ENCODE data around the gene ATP10A. TPM values are rescaled to one million over a fixed set of nuclear protein-coding genes. Genes with fewer than 3 reads are reported as not detected.
A peak's percentile ranks its signal among the peaks of the same experiment; 100 is the strongest.

ATP10A gene
- total and polyA plus RNA-seq, 2 of the 8 experiments (the other 6 are each of a cell fraction or from before 2014, with no cell fraction given), result 2.0 to 2.8 TPM

DNA sequence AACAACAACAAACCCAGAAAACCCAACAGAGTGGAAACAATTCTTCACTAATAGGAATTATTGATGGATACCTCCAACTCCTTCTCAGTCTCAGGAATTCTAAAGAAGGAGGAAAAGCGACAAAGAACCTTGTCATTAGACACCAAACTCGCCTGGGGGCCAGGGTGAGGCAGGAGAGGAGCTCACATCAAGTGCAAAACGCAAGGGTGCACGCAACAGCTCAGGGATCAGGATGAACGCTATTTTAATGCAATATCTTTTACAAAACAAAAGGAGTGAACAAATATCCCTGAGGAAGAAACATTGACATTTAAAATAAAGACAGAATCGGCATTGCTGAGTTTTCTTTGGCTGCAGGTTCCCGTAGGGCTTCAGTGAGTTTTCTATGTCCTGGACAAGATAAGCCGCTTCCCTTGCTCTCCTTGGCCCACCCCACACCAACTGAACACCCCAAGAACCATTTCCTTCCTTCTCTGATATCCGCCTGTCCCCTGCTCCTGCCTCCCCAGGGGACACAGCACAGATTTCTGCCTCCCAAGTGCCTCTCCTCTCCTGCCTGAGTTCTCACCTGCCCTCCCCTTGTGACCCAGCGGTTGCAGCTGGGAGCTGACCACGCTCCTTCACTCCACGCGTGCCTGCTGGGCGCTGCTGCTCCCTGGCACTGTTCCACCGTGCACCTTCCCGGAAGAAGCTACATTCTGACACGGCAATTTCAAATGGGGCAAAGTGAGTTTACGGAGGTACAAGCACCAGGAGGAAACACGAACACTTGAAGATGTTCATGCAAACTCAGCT, 63.0 kb downstream of the ATP10A start:
- Histone ChIP-seq H2BK20ac (ENCODE audit: low read length) (no peak overlapping the region), H3K4me3 (ENCODE audit: extremely low read depth in 1 of 4, insufficient read depth in 2 of 4, low read depth in 3 of 4, low read length in 4 of 4) (no peak overlapping the region), H3K4ac (replicated peaks; ENCODE audit: insufficient read length, low read depth, low read length) (no peak overlapping the region), H3K27ac (ENCODE audit: low read depth, low read length) (no peak overlapping the region), H3K23ac (ENCODE audit: insufficient read length) (no peak overlapping the region), H3K9me3 (ENCODE audit: insufficient read depth in 2 of 2, low read depth in 1 of 2, low read length in 1 of 2) (no peaks in the 10 kb centered on the region), H3K18ac (ENCODE audit: extremely low read depth, low read length) (peak overlapping the region; percentile 24; the same call in 1 of the 2 replicates), H3K9ac (replicated peaks in 1 of 4; ENCODE audit: extremely low read depth in 1 of 4, low read depth in 3 of 4, low read length in 3 of 4) (no peak overlapping the region), H4K5ac (ENCODE audit: insufficient read length, low read depth, low read length) (no peak overlapping the region), H2AFZ (ENCODE audit: low read length) (no peak overlapping the region), H3K36me3 (ENCODE audit: control insufficient read depth in 2 of 4, insufficient read depth in 4 of 4, low read length in 3 of 4) (no peaks in the 10 kb centered on the region; a peak in 1 of 8 replicates), H2AK5ac (ENCODE audit: low read depth, low read length) (no peak overlapping the region), H4K91ac (replicated peaks; ENCODE audit: insufficient read length, low read length) (peak overlapping the region; percentile 56), H2BK12ac (ENCODE audit: low read depth, low read length) (no peak overlapping the region), H3K79me1 (ENCODE audit: low read depth, low read length) (no peaks in the 10 kb centered on the region; the same call in 1 of the 2 replicates), H3K23me2 (ENCODE audit: low read depth, low read length) (peaks cover 6% of the 10 kb centered on the region; the same call in 1 of the 2 replicates), H3K4me1 (replicated peaks in 1 of 4; ENCODE audit: control insufficient read depth in 3 of 4, insufficient read depth in 4 of 4, low read length in 3 of 4) (peaks cover 0 to 6% (median 3%) of the 10 kb centered on the region in 4 experiments; a peak in 4 of 7 replicates), H2BK5ac (ENCODE audit: low read depth, low read length) (no peak overlapping the region), H4K8ac (ENCODE audit: extremely low read depth, insufficient read depth, low read length) (no peak overlapping the region), H2BK15ac (ENCODE audit: low read length) (no peak overlapping the region), H3K79me2 (ENCODE audit: control insufficient read depth in 1 of 2, insufficient read depth in 2 of 2, low read length in 2 of 2) (no peaks in the 10 kb centered on the region), H3K56ac (replicated peaks; ENCODE audit: insufficient read length, low read depth, low read length) (no peak overlapping the region), H3K4me2 (ENCODE audit: insufficient read depth in 1 of 2, low read depth in 2 of 2, low read length in 2 of 2) (no peak overlapping the region), H3K27me3 (replicated peaks in 1 of 4; ENCODE audit: control insufficient read depth in 3 of 4, extremely low read depth in 1 of 4, insufficient read depth in 3 of 4, low read length in 3 of 4) (no peaks in the 10 kb centered on the region), H2BK120ac (replicated peaks; ENCODE audit: low read depth, low read length) (no peak overlapping the region), H3K14ac (ENCODE audit: insufficient read length) (no peak overlapping the region), H4K20me1 (replicated peaks in 1 of 2; ENCODE audit: control insufficient read depth in 1 of 2, insufficient read depth in 2 of 2, low read length in 2 of 2) (peaks cover 0 to 5% of the 10 kb centered on the region in 2 experiments)
- FAIRE-seq (no peak), DNase-seq (ENCODE audit: low read depth in 1 of 2, low spot score in 2 of 2) (peak in 1 of 2 experiments; percentile 44)
- ChIA-PET CTCF (ENCODE audit: partially characterized antibody) (interaction anchor here (1.3 to 2.6 kb wide), 2 partner anchors 13 to 16 kb away, joined by 4 to 16 read pairs; no protein-coding TSS in a partner anchor), POLR2A (ENCODE audit: partially characterized antibody) (no interaction called here)
- WGBS, 2 experiments (ENCODE audit: extremely low coverage in 1 of 2, insufficient coverage in 1 of 2, insufficient read length in 1 of 2, insufficient replicate concordance in 2 of 2, low coverage in 1 of 2, low lambda C conversion rate in 2 of 2, missing lambda C conversion rate in 1 of 2), result 76% methylated on average over 15 of the region's 19 CpGs; no CpG with 5 or more reads in 1 of the 2 experiments
- TF ChIP-seq, protein P1, sequence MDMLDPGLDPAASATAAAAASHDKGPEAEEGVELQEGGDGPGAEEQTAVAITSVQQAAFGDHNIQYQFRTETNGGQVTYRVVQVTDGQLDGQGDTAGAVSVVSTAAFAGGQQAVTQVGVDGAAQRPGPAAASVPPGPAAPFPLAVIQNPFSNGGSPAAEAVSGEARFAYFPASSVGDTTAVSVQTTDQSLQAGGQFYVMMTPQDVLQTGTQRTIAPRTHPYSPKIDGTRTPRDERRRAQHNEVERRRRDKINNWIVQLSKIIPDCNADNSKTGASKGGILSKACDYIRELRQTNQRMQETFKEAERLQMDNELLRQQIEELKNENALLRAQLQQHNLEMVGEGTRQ (IDR thresholded peaks at IDR 0.05; ENCODE audit: low read length), result no peak
- no peak for TF ChIP-seq HDAC2 (IDR thresholded peaks at IDR 0.05; ENCODE audit: borderline replicate concordance in 1 of 2, low read depth in 2 of 2, low read length in 2 of 2)
- no peak for TF ChIP-seq EP300 (IDR thresholded peaks at IDR 0.05; ENCODE audit: borderline replicate concordance in 1 of 2, low read depth in 2 of 2, low read length in 2 of 2)
- TF ChIP-seq SIX5 (IDR thresholded peaks at IDR 0.05; ENCODE audit: low read depth, low read length), result no peak
- TF ChIP-seq KDM5A (IDR thresholded peaks at IDR 0.05; ENCODE audit: low read length), result no peak
- TF ChIP-seq TEAD4 (IDR thresholded peaks at IDR 0.05; ENCODE audit: low read depth, low read length), result no peak
- TF ChIP-seq, protein P2, sequence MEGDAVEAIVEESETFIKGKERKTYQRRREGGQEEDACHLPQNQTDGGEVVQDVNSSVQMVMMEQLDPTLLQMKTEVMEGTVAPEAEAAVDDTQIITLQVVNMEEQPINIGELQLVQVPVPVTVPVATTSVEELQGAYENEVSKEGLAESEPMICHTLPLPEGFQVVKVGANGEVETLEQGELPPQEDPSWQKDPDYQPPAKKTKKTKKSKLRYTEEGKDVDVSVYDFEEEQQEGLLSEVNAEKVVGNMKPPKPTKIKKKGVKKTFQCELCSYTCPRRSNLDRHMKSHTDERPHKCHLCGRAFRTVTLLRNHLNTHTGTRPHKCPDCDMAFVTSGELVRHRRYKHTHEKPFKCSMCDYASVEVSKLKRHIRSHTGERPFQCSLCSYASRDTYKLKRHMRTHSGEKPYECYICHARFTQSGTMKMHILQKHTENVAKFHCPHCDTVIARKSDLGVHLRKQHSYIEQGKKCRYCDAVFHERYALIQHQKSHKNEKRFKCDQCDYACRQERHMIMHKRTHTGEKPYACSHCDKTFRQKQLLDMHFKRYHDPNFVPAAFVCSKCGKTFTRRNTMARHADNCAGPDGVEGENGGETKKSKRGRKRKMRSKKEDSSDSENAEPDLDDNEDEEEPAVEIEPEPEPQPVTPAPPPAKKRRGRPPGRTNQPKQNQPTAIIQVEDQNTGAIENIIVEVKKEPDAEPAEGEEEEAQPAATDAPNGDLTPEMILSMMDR (IDR thresholded peaks at IDR 0.05; ENCODE audit: control extremely low read depth in 1 of 3, insufficient read depth in 1 of 3, low read depth in 1 of 3, low read length in 3 of 3), result no peak

All from H1 (cell line).